Adrenal gland (tissue), 5 donors: Measurements from ENCODE around the gene STK40.

Experiments used
- POLR2A ChIP-seq, 2 donors: fragments of 450-650 bp; IDR thresholded peaks; one replicate each; pipeline ENCODE4 v1.6.1; 2017; ENCODE audit warnings: antibody characterized with exemption in 2 of 2, mild to moderate bottlenecking in 2 of 2, moderate library complexity in 1 of 2
- TF ChIP-seq, protein P1 (sequence below), 6 experiments: fragments of 450-650 bp in 4 of 6; fragments of 200-600 bp in 2 of 6; sonication (generic) in 1 of 6; IDR thresholded peaks; 1 replicate in 5 of 6; 2 replicates in 1 of 6; pipeline versions ENCODE4 v1.5.1 to v1.8.0; 2016 to 2021; ENCODE audit warnings: antibody characterized with exemption in 6 of 6, mild to moderate bottlenecking in 2 of 6, moderate library complexity in 1 of 6
- donor health status: DM: no; HTN: no; CAD: no.

DNA sequence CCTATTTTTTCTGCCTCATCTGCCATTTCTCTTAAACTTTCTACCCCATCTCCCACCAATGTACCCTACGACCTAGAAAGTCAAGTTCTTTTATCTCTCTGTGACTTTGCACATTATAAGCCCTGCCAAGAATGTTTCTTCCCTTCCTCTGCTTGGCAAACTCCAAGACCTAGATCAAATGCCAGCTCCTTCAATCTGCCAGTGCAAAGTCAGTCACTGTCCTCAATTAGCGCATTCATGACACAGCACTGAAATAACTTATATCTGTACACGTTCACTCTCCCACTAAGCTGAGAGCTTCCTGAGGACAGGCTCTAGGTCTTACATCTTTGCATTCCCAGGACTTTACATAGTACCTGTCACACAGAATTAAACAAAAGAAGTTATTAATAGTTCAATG is 33.4 kb upstream of the STK40 start:
- TF ChIP-seq, protein P1, sequence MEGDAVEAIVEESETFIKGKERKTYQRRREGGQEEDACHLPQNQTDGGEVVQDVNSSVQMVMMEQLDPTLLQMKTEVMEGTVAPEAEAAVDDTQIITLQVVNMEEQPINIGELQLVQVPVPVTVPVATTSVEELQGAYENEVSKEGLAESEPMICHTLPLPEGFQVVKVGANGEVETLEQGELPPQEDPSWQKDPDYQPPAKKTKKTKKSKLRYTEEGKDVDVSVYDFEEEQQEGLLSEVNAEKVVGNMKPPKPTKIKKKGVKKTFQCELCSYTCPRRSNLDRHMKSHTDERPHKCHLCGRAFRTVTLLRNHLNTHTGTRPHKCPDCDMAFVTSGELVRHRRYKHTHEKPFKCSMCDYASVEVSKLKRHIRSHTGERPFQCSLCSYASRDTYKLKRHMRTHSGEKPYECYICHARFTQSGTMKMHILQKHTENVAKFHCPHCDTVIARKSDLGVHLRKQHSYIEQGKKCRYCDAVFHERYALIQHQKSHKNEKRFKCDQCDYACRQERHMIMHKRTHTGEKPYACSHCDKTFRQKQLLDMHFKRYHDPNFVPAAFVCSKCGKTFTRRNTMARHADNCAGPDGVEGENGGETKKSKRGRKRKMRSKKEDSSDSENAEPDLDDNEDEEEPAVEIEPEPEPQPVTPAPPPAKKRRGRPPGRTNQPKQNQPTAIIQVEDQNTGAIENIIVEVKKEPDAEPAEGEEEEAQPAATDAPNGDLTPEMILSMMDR (IDR thresholded peaks at IDR 0.05): no peak
- TF ChIP-seq POLR2A (IDR thresholded peaks at IDR 0.05): no peak
